NK-92 (cell line): ENCODE data around the gene DNAJC28.
"Not testable (repeated sequence)": the region's sequence is repeated elsewhere in the genome, so short reads cannot be mapped to it uniquely, and the experiment has no call there.

ENCODE experiments used
- DNase-seq: peaks from one replicate; lab custom pipeline; 2025; ENCODE audit not compliant: unreplicated experiment; lab: John Stamatoyannopoulos, UW

Gene DNAJC28, protein sequence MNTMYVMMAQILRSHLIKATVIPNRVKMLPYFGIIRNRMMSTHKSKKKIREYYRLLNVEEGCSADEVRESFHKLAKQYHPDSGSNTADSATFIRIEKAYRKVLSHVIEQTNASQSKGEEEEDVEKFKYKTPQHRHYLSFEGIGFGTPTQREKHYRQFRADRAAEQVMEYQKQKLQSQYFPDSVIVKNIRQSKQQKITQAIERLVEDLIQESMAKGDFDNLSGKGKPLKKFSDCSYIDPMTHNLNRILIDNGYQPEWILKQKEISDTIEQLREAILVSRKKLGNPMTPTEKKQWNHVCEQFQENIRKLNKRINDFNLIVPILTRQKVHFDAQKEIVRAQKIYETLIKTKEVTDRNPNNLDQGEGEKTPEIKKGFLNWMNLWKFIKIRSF

DNA sequence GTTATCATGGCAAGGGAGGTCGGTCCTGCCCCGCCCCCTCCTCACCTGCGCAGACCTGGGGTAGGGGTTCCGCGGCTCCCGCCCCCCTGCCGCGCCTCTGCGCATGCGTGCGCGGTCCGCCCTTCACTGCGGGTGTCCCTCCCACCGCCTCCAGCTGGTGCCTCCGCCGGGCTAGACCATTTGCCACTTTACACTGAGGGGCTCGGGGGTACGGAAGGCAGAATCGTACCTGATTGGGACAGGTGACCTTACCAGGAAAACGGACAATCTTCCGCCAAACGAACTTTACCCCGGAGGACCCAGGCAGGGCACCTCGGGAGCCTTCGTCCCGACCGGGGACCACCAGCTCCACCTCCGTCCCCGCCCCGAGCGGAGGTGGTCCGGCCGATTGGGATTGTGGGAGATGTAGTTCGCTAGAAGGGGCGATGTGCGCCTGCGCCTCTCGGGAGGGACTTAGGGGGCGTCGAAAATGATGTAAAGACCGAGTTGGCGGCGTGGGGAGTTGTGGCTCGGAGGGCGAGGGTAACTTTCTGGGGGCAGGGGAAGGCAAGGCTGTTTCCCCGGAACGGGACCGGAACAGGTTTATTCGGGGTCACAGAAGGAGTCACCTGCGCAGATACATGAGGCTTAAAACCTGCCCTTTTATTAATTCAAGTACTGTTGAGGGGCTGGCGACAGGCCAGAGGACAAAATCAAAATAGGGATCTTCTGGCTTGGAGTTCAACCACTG lies at the start of gene DNAJC28:
DNAJC28 (minus strand) TSS at position 344 of the 730 bp plus-strand sequence. CDS start 2,323 bp downstream, outside the sequence.
- peak; percentile 47 for DNase-seq

DNA sequence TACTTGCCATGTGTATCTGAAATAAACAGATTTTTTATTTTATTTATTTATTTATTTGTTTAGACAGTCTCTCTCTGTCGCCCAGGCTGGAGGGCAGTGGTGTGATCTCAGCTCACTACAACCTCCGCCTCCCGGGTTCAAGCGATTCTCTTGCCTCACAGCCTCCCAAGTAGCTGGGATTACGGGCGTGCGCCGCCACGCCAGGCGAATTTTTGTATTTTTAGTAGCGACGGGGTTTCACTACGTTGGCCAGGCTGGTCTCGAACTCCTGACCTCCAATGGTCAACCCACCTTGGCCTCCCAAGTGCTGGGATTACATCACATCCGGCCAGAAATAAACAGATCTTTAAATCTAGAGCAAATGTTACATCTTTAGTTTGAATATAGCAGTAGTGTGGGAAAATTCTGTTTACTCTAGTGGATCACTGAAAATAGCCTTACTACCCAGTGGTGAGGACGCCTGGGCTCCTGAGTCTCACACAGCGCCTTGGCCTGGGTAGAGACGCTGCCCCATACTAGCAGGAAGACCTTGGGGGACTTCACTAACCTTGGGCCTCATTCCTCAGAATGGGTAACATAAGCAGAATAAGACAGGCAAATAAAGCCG lies 49.7 kb upstream of the DNAJC28 start:
- no peak for DNase-seq

DNA sequence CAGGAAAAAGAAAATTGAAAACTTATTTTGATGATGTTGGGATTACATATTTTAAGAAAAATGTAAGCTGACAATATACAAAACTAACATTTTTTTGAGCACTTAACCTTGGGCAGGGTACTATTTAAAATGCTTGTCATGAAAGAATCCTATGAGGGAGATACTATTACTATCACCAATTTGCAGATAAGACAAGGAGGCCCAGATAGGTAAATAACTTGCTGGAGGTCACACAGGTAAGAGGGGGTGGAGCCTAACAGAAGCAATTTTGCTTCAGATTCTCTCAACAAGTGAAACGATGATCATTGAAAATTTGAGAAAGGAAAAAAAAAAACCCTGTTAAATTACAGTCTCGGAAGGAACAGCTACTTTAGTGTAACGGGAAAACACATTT lies 49.2 kb upstream of the DNAJC28 start:
- DNase-seq: no peak

DNA sequence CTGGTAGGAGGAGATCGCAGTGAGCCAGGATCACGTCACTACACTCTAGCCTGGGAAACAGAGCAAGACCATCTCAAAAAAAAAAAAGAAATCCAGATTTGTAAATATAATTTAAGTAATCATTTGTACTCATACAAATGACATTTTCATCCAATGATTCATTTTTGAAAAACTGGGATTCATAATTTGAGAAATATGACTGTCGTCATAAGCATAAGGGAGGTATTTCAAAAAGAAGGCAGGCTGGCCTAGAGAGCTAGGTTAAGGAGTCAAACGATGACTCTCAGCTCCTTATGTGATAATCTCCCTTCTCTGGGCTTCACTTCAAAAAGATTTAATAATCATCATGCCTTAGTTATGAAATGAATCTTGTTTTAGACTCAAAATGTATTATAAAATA lies 48.1 kb upstream of the DNAJC28 start:
- no peak for DNase-seq

DNA sequence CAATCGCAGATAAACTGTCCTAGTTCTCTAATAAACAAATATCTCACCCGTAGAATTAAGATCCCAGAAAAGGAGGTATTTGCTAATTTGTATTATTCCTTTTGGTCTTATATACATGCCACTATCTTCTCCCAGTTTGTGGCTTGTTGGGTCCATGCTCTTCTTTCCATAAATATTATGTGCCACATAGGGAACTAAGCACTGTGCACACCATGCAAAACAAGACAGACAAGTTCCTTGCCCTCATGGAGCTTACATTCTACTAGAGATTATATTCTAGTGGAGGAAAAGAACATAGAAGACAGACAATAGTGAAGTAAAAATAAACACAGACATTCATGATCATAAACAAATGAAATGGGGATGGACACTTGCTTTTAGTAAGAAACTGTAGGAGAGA lies 45.7 kb upstream of the DNAJC28 start:
- no peak for DNase-seq

DNA sequence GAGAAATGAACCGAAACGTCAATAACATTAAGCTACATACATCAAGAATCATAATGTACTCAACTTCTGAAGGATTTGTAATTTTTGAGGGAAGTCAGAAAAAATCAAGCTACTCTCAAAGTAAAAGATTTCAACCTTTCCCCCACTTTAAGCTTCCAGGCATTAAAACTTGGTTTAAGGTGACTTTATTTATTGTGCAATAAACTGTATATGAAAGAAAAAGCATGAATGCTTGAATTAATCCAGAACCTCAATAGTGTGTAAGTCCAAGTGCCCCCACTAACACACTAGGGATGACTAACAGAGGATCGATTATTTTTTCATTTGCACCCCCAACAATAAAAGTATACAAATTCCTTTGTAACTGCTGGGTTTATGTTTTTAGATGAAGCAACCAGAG lies 39.5 kb upstream of the DNAJC28 start:
- DNase-seq: no peak

DNA sequence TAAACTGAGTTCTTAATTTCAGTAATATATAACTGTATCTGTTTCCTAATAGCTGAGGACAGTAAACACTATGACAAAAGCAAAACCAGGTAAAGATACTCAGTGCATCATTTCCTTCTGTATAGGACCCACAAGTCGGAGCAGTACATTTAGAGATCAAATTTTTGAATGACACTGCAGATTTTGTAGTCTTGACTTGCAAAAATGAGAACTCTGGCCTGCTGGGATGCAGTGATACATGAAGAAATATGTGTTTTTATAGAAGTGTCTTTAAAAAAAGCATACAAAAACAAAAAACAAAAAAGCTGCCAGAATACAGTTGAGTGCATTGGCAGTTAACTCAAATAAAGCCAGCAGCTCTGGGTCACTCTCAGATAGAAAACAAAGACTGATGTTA lies 31.4 kb upstream of the DNAJC28 start:
- no peak for DNase-seq

DNA sequence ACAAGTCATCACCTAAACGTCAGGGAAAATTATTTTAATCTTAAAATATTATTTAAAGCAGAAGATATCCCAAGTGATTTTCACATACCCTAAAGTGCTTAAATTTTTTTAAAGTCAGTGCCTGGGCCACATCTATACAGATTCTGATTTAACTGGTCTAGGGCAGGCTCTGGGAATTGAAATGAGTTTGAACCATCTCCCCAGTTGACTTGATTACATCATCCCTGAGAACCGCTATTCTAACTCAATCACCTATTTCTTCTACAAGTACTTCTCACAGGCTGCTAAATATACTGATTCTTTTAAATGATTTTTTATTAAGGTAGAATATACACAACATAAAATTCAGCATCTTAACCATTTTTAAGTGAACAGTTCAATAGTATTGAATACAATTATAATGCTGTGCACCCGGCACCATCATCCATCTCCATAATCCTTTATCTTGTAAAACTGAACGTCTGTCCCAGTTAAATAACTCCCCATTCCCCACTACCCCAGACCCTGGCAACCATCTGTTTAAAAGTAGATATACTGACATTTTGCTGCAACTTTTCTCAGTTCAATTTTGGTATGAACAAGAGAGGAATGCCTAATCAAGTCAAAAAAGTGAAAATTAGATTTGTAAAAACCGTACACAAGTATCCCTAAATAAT lies 30.9 kb upstream of the DNAJC28 start:
- no peak for DNase-seq

DNA sequence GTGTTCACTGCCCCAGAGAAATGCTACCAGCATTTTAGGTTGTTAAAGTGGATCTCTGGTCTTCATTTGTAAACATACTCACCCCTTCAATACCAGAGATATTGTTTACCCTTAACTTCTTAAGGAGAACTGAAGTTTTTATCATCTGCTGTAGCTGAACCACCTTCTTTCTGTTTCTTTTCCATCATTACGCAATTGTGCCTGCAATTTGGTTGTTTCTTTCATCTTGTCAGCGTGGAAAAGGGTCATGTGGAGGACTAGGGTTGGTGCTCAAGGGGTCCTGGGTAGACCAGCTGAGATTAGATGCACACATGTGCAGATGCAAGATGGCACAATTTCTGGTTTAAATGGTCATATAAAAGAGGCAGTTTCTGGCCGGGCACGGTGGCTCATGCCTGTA lies 27.4 kb upstream of the DNAJC28 start:
- DNase-seq: no peak

DNA sequence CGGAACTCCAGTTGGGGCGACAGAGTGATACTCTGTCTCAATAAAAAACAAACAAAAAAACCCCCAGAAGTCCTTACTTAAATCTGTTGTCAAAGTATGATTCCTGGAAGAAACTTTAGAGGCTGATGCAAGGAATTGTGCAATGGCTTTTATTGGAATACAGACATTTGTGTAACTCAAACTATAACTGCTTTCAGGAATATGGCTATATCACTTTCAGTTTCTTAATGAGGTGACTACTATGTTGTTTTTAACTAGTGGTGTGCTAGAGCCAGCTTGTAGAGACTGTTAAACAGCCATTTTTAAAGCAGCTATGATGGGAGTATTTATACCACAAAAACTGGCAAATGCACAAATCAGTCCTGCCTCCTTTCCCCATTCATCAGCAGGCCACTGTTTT lies 22.7 kb upstream of the DNAJC28 start:
- no peak for DNase-seq

DNA sequence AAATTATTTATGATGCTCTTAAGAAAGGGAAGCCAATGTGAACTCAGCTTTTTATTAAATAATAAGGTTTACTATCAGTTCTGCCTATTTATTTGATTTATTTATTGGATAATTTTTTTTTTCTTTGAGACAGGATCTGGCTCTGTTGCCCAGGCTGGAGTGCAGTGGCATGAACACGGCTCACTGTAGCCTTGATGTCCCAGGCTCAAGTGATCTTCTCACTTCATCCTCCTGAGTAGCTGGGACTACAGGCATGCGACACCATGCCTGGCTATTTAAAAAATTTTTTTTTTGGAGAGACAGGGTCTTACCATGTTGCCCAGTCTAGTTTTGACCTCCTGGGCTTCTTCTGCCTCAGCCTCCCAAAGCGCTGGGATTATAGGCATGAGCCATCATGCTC lies 21.0 kb upstream of the DNAJC28 start:
- no peak for DNase-seq

DNA sequence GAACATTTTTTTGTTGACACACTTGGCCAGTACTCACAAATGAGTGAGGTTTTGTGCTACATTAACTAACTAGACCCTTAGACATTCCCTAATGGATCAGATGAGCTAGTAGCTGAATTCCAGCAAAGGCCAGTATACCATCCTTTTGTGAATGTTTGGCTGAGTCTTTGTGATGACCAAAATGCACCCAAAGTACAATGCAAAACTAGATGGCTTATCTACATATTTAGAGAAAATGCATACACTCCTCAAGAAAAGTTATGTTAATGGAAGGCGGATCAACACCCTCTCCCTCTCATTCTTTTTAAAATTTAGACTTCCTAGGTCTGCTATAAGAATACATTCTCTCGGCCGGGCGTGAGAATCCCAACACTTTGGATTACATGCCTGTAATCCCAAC lies 20.1 kb upstream of the DNAJC28 start:
- DNase-seq: no peak

DNA sequence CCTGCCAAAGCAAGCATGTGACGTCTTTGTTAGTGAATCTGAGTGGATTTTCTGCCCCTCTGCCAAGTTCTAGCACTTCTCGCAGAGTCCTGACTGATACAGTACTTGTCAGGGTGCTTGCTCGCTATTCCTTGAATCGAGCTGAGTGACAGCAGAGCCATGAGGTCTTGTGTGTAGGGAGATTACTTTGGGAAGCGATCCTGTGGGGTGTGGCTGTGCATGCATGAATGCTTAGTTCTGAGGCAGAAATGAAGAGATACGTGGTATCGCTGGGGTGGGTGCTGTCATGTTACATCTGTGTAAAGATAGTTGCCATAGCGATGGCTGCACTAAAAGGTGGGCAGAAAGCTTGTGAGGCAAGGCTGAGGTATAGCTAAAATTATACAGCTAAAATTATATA lies 19.3 kb upstream of the DNAJC28 start:
- DNase-seq: no peak

DNA sequence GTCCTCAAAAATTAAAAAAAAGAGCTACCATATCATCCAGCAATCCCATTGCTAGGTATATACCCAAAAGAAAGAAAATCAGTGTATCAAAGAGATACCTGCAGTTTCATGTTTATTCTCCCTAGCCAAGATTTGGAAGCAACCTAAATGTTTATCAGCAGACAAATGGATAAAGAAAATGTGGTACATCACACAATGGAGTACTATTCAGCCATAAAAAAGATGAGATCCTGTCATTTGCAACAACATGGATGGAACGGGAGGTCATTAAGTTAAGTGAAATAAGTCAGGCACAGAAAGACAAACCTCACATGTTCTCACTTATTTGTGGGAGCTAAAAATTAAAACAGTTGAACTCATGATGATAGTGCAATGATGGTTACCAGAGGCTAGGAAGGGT lies 15.5 kb upstream of the DNAJC28 start:
- DNase-seq: not testable (repeated sequence)

DNA sequence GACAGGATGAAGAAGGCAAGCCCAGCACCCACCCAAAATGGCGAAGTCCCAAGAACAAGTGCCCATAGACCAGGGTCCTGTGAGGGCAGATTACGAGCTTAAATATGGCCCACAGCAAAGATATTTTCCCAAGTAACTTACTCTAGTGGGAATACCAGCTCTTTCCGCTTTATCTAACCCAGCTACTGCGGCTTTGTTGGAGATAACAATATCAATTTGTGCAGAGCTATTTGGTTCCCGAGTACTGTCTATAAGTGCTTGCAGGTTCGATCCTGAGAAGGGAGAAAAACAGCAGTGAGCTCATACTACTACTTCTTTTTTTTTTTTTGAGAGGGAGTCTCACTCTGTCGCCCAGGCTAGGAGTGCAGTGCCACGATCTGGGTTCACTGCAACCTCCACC lies 14.3 kb upstream of the DNAJC28 start:
- no peak for DNase-seq

DNA sequence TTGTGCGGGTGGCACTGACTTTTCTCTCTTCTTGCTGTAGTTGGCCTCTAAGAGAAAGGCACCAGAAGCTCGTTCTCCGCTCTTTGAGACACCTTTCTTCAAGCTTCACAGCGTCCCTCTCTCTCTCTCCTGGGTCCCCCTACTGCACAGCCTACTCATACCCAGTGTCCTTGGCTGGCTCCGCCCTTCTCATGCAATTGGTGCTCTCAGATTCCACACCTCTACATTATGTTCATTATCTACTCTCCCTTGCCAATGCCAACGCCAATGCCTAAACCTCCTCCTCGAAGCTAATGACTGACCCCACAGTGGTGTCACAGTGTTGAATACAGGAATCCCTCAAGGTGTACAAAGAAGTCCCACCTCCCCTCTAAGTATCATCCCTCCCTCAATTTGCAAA lies 4.8 kb upstream of the DNAJC28 start:
- DNase-seq: no peak

DNA sequence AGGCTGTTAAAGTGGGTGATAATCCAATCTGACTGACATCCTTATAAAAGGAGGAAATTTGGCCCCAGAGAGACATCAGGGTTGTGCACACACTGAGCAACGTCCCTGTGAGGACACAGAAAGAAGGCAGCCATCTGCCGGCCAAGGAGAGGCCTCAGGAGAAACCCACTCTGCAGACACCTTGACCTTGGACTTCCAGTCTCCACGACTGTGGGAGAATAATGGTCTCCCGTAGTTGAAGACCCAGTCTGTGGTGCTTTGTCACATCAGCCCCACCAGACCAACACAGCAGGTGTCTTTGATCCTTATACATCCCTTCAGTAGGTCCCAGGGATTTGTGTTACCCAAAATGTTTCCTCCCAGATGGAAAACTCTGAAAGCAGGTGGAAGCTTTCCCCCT lies 4.2 kb upstream of the DNAJC28 start:
- no peak for DNase-seq

DNA sequence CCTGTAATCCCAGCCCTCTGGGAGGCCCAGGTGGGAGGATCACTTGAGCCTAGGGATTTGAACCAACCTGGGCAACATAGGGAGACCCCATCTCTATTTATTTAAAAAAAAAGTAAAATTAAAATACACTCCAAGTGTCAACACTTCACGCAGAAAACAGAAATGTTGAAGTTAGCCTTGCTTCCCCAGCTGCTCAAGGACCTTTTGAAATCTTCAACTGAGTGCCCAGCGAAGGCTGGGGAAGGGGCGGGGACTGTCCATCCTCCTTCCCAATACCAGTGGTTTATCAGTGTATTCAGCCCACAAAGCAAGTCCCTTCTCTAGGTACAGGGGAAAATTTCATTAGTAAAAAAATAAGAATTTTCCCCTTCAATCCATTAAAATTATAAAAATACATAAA lies 2.2 kb upstream of the DNAJC28 start:
- no peak for DNase-seq

DNA sequence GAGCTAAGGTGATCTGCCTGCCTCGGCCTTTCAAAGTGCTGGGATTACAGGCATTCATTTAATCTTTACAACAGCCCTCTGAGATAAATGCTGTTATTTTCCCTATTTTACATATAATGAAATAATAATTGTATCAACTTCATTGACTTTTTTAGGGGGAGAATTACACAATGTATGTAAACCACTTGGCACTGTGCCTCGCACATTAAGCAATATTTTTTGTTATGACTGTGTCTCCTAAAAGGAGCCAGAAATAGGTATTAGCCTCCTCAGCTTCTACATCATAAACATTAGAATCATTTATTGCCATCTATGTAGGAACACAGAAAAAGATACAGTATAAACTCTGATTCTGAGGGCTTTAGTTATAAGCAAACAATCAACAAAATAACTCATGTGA lies 1.1 kb upstream of the DNAJC28 start:
- DNase-seq: no peak

DNA sequence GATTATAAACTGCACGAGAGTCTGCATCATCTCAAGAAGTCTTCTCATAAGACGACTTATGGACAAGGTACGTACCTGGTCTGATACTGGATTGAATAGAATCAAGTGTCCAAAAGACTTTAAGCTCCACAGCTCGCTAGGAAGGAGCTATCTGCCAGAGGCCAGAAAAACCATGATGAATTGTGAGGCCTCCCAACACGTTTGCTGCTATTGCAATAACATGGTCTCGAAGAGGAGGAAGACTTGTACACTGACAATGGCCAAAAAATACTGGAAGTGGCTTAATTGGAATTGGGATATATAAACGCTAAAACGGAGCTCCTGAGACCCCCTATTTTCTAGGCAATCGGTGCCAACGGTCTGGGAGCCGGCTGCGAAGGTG lies 534 bp downstream of the DNAJC28 start:
- DNase-seq: no peak

DNA sequence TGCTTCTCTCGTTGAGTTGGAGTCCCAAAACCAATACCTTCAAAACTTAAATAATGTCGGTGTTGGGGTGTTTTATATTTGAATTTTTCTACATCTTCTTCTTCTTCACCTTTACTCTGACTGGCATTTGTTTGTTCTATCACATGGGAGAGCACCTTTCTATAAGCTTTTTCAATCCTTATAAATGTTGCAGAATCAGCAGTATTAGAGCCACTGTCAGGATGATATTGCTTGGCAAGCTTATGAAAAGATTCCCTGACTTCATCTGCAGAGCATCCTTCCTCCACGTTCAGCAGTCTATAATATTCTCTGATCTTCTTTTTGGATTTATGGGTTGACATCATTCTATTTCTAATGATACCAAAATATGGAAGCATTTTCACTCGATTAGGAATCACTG lies 2.6 kb downstream of the DNAJC28 start:
- no peak for DNase-seq

DNA sequence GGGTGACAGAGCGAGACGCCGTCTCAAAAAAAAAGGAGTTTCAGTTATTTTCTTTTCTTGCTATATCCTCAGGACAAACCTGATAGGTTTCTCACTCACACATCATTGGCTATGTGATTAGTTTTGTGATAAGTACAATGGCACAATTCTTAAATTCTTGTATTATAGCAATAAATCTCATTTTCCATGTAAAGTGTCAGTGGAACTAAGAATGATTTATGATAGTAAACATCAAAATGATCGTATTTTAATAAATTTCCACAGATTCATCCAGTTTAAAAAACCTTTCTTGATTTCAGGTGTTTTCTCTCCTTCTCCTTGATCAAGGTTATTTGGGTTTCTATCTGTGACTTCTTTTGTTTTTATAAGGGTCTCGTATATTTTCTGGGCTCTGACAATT lies 3.5 kb downstream of the DNAJC28 start:
- no peak for DNase-seq
